ENCODE measurements around the gene NPAS2. TPM values are rescaled to one million over a fixed set of nuclear protein-coding genes. Genes with fewer than 3 reads are reported as not detected.

The NPAS2 gene
- total RNA-seq, 1 donor, result under 0.01 TPM

DNA sequence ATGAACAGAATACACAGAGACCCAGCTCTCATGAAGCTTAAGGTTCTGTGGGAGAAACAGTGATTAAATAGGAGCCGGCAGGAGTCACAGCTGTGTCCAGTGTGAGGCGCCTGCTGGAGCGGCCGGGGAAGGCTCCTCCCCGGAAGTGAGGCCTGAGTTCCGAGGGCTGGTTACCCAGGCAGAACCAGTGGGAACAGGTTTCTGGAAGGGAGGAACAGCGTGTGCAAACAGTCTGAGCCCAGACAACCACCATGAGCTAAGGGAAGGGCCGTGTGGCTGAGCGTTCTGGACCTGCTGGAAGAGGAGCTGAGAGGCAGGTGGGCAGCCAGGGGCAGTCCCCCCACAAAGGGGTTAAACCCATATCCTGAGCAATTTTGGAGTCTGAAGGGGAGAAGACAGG, 26.0 kb upstream of the NPAS2 start:
- DNase-seq (ENCODE audit: low read depth in 2 of 3, low spot score in 2 of 3), result no peak

DNA sequence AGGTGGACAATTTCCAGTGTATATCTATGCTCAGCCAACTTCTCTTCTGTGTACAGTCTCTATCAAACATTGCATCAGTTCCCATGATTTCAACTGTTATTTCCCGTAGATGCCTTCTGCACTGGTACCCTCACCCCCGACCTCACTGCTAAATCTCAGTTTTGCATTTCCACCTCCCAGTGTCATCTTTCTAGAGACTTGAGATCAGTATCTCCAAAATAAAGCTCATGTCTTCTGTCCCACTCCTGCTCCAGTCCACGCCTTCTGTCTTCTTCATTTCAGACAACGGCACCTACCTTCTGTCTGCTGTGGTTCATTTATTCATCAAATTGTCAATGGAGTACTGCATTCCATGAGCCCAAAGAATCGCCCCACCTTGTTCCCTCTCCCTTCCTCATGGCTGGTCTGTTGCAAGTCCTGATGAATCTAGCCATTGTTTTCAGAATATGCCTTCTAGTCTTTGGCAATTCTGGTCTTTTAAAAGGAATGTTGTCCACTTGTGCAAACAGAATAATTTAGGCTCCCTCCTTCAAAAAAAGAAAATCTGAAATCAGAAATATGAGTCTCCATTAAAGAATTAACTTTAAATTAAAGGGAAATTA, 23.3 kb upstream of the NPAS2 start:
- no peak for DNase-seq (ENCODE audit: low read depth in 2 of 3, low spot score in 2 of 3)

DNA sequence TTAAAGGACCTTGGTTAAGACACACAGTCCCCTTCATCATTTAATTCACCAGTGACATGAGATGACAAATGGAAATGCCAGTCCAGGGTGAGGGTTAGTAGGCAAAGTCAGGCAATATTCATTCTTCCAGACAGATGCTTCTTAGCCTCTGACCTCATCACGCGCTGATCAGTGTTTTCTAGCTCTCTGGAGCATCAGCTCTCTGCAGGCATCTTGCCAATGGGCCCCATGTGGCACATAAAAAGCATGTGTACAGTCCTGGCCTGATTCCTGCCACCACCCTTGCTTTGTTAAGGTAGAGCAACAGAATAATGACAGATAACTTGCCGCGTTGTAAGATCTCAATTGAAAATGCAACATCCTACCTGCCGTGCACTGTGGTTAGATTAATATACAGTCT, 20.3 kb upstream of the NPAS2 start:
- DNase-seq (ENCODE audit: low read depth in 2 of 3, low spot score in 2 of 3), result no peak

DNA sequence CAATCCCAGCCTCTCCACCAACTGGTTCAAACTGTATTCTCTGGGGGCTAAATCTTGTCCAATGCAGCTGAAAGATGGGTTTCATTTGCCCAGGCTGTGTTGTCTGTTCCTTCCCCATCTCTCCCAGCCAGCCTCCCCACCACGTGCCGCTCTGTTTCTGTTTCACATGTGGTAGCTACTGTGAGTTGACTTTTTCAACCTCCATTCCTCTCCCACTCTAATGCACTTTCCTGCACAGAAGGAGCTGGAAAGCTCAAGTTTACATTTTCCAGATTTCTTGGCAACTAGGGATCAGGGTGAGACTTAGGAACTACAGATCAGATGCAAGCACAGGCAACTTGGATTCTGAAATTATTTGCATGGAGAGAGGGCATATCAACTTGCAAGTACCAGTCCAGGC, 19.0 kb upstream of the NPAS2 start:
- no peak for DNase-seq (ENCODE audit: low read depth in 2 of 3, low spot score in 2 of 3)

DNA sequence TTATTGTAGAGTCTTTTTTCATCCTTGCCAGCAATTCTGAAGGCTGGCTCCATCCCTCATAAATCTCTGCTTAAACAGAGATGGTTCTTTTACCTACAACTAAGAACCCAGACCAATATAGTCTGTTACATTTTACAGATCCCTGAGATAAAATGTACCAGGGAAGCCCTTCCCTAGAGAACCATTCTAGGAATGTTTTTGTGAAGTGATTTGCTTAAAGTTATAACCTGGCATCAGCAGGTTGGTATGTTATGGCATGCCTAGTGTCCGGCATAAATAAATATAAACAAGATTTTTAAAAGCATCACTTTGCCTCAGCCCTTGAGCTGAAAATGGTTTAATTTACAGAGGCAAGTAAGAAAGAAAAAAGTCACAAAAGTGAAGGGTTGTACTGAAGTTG, 18.5 kb upstream of the NPAS2 start:
- no peak for DNase-seq (ENCODE audit: low read depth in 2 of 3, low spot score in 2 of 3)

GRCh38 chr2:100802066-100802465, 17.9 kb upstream of the NPAS2 start:
- no peak for DNase-seq (ENCODE audit: low read depth in 2 of 3, low spot score in 2 of 3)

DNA sequence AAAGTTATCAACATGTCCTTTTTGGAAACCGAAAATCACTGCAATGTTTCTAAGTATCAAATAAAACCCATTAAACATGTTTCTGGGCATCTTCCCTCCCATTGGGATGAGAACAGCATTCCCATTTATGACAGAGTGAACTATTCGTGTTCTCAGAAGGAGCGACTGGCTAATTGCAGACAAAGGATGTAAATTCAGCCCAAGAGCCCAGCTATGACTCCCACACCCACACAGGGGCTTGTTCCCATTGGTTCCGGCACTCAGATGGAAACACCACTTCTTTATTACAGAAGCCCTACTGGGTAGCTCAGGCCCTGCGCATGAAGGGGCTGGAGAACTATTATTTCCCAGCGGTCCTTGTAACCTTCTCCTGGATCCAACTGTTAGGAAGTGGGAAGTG, 16.6 kb upstream of the NPAS2 start:
- no peak for DNase-seq (ENCODE audit: low read depth in 2 of 3, low spot score in 2 of 3)

- DNase-seq (ENCODE audit: low read depth in 2 of 3, low spot score in 2 of 3), result no peak
These were observed 13.4 kb upstream of the NPAS2 start for GRCh38 chr2:100806550-100806949.

DNA sequence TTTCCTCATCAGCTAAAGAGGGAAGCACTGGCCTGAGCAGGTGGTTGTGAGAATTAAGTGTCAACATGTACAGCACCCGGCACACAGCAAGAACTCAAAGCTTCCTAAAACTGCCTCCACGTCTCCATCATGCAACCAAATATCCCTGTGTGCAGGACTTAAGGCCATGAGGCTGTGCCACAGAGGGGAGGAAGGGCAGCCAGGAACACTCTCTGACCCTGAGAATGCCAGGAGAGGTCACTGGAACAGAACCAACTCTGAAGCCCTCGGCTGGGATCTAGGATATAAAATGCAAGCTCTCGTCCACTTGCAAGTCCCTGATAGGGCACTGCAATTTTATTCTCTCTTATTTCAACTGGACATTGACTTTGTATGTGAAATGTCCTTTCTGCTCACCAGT, 12.2 kb upstream of the NPAS2 start:
- DNase-seq (ENCODE audit: low read depth in 2 of 3, low spot score in 2 of 3), result no peak

DNA sequence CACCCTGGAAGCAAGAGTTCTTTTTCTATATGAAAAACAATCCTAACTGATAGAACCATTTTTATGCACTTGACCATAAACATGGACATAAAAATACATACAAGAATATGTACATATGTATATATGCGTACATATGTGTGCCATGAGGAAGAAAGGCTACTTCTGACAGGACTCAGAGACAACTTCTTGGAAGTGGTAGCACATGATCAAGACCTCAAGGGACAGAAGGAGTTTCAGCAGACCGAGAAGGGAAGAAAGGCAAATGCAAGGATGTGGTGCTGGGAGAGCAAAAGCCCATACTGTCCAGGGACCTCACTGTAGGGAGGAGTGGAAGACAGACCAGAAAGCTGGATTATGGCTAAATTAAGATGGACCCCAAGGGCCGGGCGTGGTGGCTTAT, 11.4 kb upstream of the NPAS2 start:
- no peak for DNase-seq (ENCODE audit: low read depth in 2 of 3, low spot score in 2 of 3)

GRCh38 chr2:100809506-100809905, 10.4 kb upstream of the NPAS2 start:
- DNase-seq (ENCODE audit: low read depth in 2 of 3, low spot score in 2 of 3), result no peak

GRCh38 chr2:100810603-100811145, 9.3 kb upstream of the NPAS2 start:
- no peak for DNase-seq (ENCODE audit: low read depth in 2 of 3, low spot score in 2 of 3)

DNA sequence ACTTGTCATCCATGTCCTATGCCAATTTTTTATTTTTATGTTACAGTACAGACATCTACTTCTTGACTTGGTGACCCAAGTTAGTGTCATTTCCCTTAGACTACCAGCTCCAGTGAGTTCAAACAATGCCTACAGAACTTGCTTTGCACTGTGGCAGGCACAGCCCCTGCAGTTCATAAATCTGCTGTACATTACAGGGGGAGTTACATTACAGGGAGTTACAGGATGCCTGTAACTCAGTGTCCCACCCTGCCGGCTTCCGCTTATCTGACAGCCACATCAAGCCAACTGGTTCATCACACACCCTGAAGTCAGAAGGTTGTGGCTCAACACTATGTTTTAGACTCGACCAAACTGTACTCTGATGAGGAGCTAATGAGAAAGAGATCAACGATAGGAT, 7.8 kb upstream of the NPAS2 start:
- no peak for DNase-seq (ENCODE audit: low read depth in 2 of 3, low spot score in 2 of 3)

DNA sequence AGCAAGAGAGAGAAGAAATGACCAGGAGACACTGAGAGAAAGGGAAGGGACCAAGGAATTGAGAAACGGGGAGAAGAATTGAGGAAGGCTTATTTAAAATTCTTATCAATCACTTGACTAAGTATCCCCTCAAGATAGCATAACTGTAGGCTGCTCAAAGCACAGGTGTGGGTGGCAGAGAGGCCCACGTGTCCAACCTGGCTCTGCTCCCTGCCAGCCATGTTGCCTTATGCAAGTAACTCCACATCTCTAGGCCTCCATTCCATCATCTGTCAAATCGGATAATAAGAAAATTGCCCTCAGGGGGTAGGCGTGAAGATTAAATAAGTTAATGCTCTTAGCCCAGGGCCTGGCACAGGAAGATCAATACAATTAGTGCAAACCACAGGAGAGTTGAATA, 7.4 kb upstream of the NPAS2 start:
- no peak for DNase-seq (ENCODE audit: low read depth in 2 of 3, low spot score in 2 of 3)

- no peak for DNase-seq (ENCODE audit: low read depth in 2 of 3, low spot score in 2 of 3)
These were observed 6.4 kb upstream of the NPAS2 start for GRCh38 chr2:100813527-100813926.

GRCh38 chr2:100814043-100814442, 5.9 kb upstream of the NPAS2 start:
- no peak for DNase-seq (ENCODE audit: low read depth in 2 of 3, low spot score in 2 of 3)

DNA sequence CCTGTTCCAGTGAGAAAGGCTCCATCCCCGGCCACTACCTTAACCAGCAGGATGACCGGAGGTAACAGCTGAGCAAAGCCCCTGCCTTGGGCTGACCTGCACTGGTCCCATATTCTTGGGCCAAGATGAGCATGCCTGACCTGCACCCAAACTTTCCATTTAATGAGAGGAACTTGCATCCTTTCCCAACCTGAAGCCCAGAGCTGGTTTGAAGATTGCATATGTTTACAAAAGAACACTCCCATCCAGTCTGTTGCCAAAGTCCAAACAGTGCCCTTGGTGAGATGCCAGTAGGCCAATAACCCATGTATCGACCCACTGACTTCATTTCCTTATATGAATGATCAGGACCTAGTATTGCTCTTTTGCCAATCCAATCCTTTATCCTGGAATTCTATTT, 5.5 kb upstream of the NPAS2 start:
- no peak for DNase-seq (ENCODE audit: low read depth in 2 of 3, low spot score in 2 of 3)

GRCh38 chr2:100817388-100817985, 2.5 kb upstream of the NPAS2 start:
- DNase-seq (ENCODE audit: low read depth in 2 of 3, low spot score in 2 of 3), result no peak

DNA sequence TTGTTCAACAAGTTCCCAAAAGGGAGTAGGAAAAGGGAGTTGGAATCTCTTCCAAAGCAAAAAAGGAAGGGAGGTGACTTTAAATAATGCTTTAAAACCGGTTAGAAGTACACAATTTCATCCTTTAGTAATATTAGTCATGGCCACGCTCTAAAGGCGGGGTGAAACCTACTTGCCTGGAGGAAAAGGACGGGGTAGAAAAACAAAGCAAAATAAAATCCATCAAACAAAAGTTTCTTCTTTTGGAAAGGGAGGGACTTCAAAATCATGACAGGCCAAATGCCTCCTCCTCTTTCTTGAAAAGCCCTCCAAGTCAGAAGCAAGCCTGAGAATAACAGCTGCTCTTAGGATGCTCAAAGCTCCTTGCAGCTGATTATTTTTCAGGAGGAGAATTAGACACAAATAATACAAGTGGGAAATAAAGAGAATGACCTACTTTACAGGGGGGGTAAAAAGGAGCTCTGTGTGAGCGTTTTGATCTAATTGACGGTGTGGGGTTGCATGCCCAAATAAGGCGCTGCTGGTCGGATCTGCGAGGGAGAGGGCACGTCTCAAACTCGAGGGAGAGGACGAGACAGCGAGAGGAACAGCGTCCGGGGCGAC, 1.8 kb upstream of the NPAS2 start:
- no peak for DNase-seq (ENCODE audit: low read depth in 2 of 3, low spot score in 2 of 3)

DNA sequence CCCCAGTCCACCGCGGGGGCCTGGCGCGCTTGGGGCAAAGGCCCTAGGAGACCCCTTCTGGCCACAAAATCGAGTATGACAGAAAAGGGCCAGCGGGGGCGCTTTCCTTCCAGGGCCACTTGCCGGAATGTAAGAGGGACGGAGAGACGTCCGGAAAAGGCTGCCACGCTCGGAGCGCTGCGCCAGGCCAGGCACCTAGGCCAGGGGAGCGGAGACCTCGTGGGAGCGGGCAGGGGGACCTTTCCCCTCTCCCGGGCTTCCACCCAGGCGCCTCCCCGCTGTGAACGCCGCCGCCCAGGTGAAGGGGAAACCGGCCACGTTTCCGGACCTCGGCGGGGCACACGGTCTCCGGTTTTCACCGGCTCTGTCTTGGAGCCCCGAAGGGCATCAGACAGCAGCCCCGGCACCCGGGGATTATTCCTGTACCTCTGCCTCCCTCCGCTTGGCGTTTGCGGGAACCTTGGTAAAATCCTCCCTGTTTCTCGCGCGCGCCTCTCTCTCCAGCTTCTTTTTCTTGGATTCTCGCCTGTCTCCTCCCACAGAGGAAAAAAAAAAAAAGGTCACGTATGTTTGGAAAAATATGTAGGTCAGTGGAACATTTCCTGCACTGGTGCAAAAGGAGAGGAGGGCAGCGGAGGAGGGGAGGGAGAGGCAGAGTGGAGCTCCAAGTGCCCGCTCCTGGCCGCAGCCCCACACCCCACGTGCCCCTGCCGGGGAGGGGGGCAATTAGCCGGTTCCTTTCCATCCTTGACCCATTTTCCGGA, 1.2 kb upstream of the NPAS2 start:
- DNase-seq (ENCODE audit: low read depth in 2 of 3, low spot score in 2 of 3), result peak in 1 of 3 donors; percentile 25

DNA sequence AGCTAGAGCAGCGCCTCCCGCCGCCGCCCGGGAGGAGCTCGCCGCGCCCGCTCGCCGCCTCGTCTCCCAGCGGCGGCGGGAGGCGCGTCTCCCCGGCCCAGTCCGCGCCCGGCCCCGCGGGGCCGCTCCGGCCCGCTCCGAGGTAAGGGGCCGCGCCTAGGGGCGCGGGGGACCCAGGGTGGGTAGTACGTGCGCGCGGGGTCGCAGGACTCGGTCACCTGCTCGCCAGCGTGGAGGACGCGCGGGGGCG, 259 bp downstream of the NPAS2 start:
- DNase-seq (ENCODE audit: low read depth in 2 of 3, low spot score in 2 of 3), result no peak
